ENCODE results near the gene SDC1.
"Not testable (repeated sequence)": the region's sequence is repeated elsewhere in the genome, so short reads cannot be mapped to it uniquely, and the experiment has no call there.

The SDC1 gene

GRCh38 chr2:20224716-20225293 lies at the start of gene SDC1:
Gene SDC1 (minus strand): TSS chr2:20225130. CDS start chr2:20224867, 263 bp downstream.
- no peaks in the 10 kb centered on the region for H3K27me3 ChIP-seq (ENCODE audit: control insufficient read depth, insufficient read depth, low read length)
- TF ChIP-seq CTCF (IDR thresholded peaks at IDR 0.05) = no peak
- peak within 1 kb of the TSS; percentile 96 for H2AFZ ChIP-seq
- H3K4me3 ChIP-seq (ENCODE audit: low read depth, low read length) = peak within 1 kb of the TSS; percentile 48
- no peaks in the 10 kb centered on the region for H3K9me3 ChIP-seq (ENCODE audit: control insufficient read depth, low read length)
- peak within 1 kb of the TSS; percentile 64 for H3K27ac ChIP-seq
- H3K36me3 ChIP-seq (ENCODE audit: control insufficient read depth, insufficient read depth, low read length) = no peaks in the 10 kb centered on the region
- no peaks in the 10 kb centered on the region for H3K79me2 ChIP-seq
- H3K9ac ChIP-seq = no peak within 1 kb of the TSS
- peak within 1 kb of the TSS; percentile 81 for H3K4me2 ChIP-seq (ENCODE audit: low read length)
- H3K4me1 ChIP-seq = peaks cover 2% of the 10 kb centered on the region

GRCh38 chr2:20273042-20273441 lies 48.1 kb upstream of the SDC1 start:
- Histone ChIP-seq H2AFZ (no peak overlapping the region), H3K27me3 (ENCODE audit: control insufficient read depth, insufficient read depth, low read length) (no peaks in the 10 kb centered on the region), H3K4me3 (ENCODE audit: low read depth, low read length) (no peak overlapping the region), H3K4me1 (no peaks in the 10 kb centered on the region), H3K27ac (no peak overlapping the region), H3K9ac (no peak overlapping the region), H3K4me2 (ENCODE audit: low read length) (no peak overlapping the region), H3K36me3 (ENCODE audit: control insufficient read depth, insufficient read depth, low read length) (no peaks in the 10 kb centered on the region), H3K79me2 (peaks cover 2% of the 10 kb centered on the region), H3K9me3 (ENCODE audit: control insufficient read depth, low read length) (no peaks in the 10 kb centered on the region)
- no peak for TF ChIP-seq CTCF (IDR thresholded peaks at IDR 0.05)

GRCh38 chr2:20268317-20268716 lies 43.4 kb upstream of the SDC1 start:
- H3K27me3 ChIP-seq (ENCODE audit: control insufficient read depth, insufficient read depth, low read length); H3K4me1 ChIP-seq; H3K79me2 ChIP-seq; H3K36me3 ChIP-seq (ENCODE audit: control insufficient read depth, insufficient read depth, low read length); H2AFZ ChIP-seq; H3K4me3 ChIP-seq (ENCODE audit: low read depth, low read length); H3K9me3 ChIP-seq (ENCODE audit: control insufficient read depth, low read length); H3K27ac ChIP-seq; H3K4me2 ChIP-seq (ENCODE audit: low read length); H3K9ac ChIP-seq: not testable (repeated sequence)

GRCh38 chr2:20267529-20267928 lies 42.6 kb upstream of the SDC1 start:
- Histone ChIP-seq H3K79me2 (no peaks in the 10 kb centered on the region), H3K9ac (no peak overlapping the region), H3K27ac (no peak overlapping the region), H3K9me3 (ENCODE audit: control insufficient read depth, low read length) (no peaks in the 10 kb centered on the region), H2AFZ (no peak overlapping the region), H3K4me2 (ENCODE audit: low read length) (no peak overlapping the region), H3K4me3 (ENCODE audit: low read depth, low read length) (no peak overlapping the region), H3K36me3 (ENCODE audit: control insufficient read depth, insufficient read depth, low read length) (no peaks in the 10 kb centered on the region), H3K27me3 (ENCODE audit: control insufficient read depth, insufficient read depth, low read length) (no peaks in the 10 kb centered on the region), H3K4me1 (peaks cover 8% of the 10 kb centered on the region)
- no peak for TF ChIP-seq CTCF (IDR thresholded peaks at IDR 0.05)

- no peaks in the 10 kb centered on the region for H3K79me2 ChIP-seq
- H3K9ac ChIP-seq = no peak overlapping the region
- H3K4me2 ChIP-seq (ENCODE audit: low read length) = no peak overlapping the region
- H3K27ac ChIP-seq = no peak overlapping the region
- no peaks in the 10 kb centered on the region for H3K27me3 ChIP-seq (ENCODE audit: control insufficient read depth, insufficient read depth, low read length)
- no peak for TF ChIP-seq CTCF (IDR thresholded peaks at IDR 0.05)
- H2AFZ ChIP-seq = no peak overlapping the region
- no peaks in the 10 kb centered on the region for H3K9me3 ChIP-seq (ENCODE audit: control insufficient read depth, low read length)
- H3K36me3 ChIP-seq (ENCODE audit: control insufficient read depth, insufficient read depth, low read length) = no peaks in the 10 kb centered on the region
- no peak overlapping the region for H3K4me3 ChIP-seq (ENCODE audit: low read depth, low read length)
- peaks cover 8% of the 10 kb centered on the region for H3K4me1 ChIP-seq
Observed at GRCh38 chr2:20264629-20265028, 39.7 kb upstream of the SDC1 start.

All from parathyroid adenoma (tissue), 2 donors.